ENCODE measurements around the gene FEM1C. TPM values are rescaled to one million over a fixed set of nuclear protein-coding genes. Genes with fewer than 3 reads are reported as not detected.

FEM1C gene
- polyA plus RNA-seq, 1 donor (not counting 4 experiments of a cell fraction or from before 2014, with no cell fraction given): 11.9 TPM

DNA sequence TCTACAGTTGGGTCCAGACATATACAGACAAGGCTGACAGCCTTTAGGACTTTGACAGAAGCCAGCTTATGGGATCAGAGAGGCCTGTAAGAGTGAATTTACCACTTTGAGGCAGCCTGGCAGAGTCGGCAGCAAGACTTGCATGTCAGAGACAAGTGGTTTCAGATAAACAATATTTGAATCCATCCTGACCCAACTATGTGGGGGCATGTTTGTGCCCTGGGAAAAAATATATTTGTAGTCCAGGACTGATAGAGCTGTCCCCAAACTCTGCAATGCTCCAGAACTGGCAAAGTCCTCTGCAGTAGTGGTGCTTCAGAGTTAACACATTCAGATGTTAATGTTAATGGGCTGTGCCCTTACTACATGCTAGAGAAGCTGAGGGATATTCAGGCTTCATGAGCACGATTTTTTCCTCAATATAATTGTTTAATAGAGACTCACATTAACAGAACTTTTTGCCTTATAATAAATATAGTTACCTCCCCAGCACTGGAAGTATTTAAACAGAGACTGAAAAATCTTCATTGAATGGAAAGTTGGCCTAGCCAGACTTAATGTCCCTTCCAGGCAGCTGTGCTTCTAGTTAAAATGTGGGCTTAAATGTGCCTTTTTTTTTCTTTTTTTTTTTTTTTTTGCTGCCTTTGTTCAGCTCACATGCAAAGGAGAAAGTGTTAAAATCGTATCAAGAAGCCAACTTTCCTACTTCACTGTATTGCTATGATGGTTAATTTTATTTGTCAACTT is 42.9 kb downstream of the FEM1C start:
- Histone ChIP-seq H3K4me3 (ENCODE audit: control insufficient read depth in 2 of 3, extremely low read depth in 1 of 3, insufficient read depth in 2 of 3, low read depth in 1 of 3, low read length in 3 of 3) (no peak overlapping the region), H3K9me1 (ENCODE audit: control insufficient read depth, extremely low read depth, insufficient read depth, low read length) (no peaks in the 10 kb centered on the region), H3K27me3 (ENCODE audit: control insufficient read depth, extremely low read depth, insufficient read depth, low read length) (no peaks in the 10 kb centered on the region), H4K20me1 (ENCODE audit: control insufficient read depth, extremely low read depth, insufficient read depth, low read length) (no peaks in the 10 kb centered on the region), H3K79me2 (ENCODE audit: control insufficient read depth, insufficient read depth, low read length) (no peaks in the 10 kb centered on the region), H3K36me3 (ENCODE audit: control insufficient read depth in 2 of 2, extremely low read depth in 1 of 2, insufficient read depth in 2 of 2, low read length in 2 of 2) (no peaks in the 10 kb centered on the region), H3K4me2 (ENCODE audit: control insufficient read depth, extremely low read depth, insufficient read depth, low read depth, low read length) (no peak overlapping the region), H2AFZ (ENCODE audit: control insufficient read depth, low read length) (no peak overlapping the region), H3K9ac (ENCODE audit: control insufficient read depth, extremely low read depth, insufficient read depth, low read length) (no peak overlapping the region), H3K27ac (ENCODE audit: control insufficient read depth, insufficient read depth, low read length) (no peak overlapping the region), H3K4me1 (ENCODE audit: control insufficient read depth, extremely low read depth, insufficient read depth, low read length) (no peaks in the 10 kb centered on the region), H3K9me3 (ENCODE audit: control insufficient read depth, low read depth, low read length) (no peaks in the 10 kb centered on the region)
- DNase-seq (ENCODE audit: low read depth, low spot score) (no peak), FAIRE-seq (no peak)
- dilution Hi-C loops (cut with MboI; ENCODE audit: extremely low pct_ligation_motif_present, low sequenced_read_pairs): no loop called here
- TF ChIP-seq CTCF (optimal IDR thresholded peaks at IDR 0.05 in 1 of 3, IDR thresholded peaks at IDR 0.05 in 1 of 3, conservative IDR thresholded peaks at IDR 0.05 in 1 of 3; ENCODE audit: extremely low read depth in 1 of 3, insufficient read depth in 2 of 3, low read length in 3 of 3): no peak
- TF ChIP-seq EZH2 (IDR thresholded peaks at IDR 0.05; ENCODE audit: low read length): no peak

DNA sequence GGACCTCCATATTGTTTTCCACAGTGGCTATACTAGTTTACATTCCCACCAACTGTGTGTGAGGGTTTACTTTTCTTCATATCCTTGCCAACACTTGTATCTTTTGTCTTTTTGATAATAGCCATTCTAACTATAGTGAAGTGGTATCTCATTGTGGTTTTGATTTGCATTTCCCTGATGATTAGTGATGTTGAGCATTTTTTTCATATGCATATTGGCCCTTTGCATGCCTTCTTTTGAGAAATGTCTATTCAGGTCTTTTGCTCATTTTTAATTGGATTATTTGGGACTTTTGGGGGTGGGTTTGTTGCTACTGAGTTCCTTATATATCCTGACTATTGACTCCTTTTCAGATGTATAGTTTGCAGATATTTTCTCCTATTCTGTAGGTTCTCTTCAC is 44.4 kb downstream of the FEM1C start:
- Histone ChIP-seq H4K20me1 (ENCODE audit: control insufficient read depth, extremely low read depth, insufficient read depth, low read length) (no peaks in the 10 kb centered on the region), H3K27me3 (ENCODE audit: control insufficient read depth, extremely low read depth, insufficient read depth, low read length) (no peaks in the 10 kb centered on the region), H3K79me2 (ENCODE audit: control insufficient read depth, insufficient read depth, low read length) (no peaks in the 10 kb centered on the region), H3K36me3 (ENCODE audit: control insufficient read depth in 2 of 2, extremely low read depth in 1 of 2, insufficient read depth in 2 of 2, low read length in 2 of 2) (no peaks in the 10 kb centered on the region), H3K27ac (ENCODE audit: control insufficient read depth, insufficient read depth, low read length) (no peak overlapping the region), H3K9ac (ENCODE audit: control insufficient read depth, extremely low read depth, insufficient read depth, low read length) (no peak overlapping the region), H3K9me1 (ENCODE audit: control insufficient read depth, extremely low read depth, insufficient read depth, low read length) (no peaks in the 10 kb centered on the region), H3K4me3 (ENCODE audit: control insufficient read depth in 2 of 3, extremely low read depth in 1 of 3, insufficient read depth in 2 of 3, low read depth in 1 of 3, low read length in 3 of 3) (no peak overlapping the region), H3K4me1 (ENCODE audit: control insufficient read depth, extremely low read depth, insufficient read depth, low read length) (no peaks in the 10 kb centered on the region), H3K9me3 (ENCODE audit: control insufficient read depth, low read depth, low read length) (no peaks in the 10 kb centered on the region), H2AFZ (ENCODE audit: control insufficient read depth, low read length) (no peak overlapping the region), H3K4me2 (ENCODE audit: control insufficient read depth, extremely low read depth, insufficient read depth, low read depth, low read length) (no peak overlapping the region)
- dilution Hi-C loops (cut with MboI; ENCODE audit: extremely low pct_ligation_motif_present, low sequenced_read_pairs): no loop called here
- TF ChIP-seq CTCF (optimal IDR thresholded peaks at IDR 0.05 in 1 of 3, IDR thresholded peaks at IDR 0.05 in 1 of 3, conservative IDR thresholded peaks at IDR 0.05 in 1 of 3; ENCODE audit: extremely low read depth in 1 of 3, insufficient read depth in 2 of 3, low read length in 3 of 3) (no peak), EZH2 (IDR thresholded peaks at IDR 0.05; ENCODE audit: low read length) (no peak)
- DNase-seq (ENCODE audit: low read depth, low spot score) (no peak), FAIRE-seq (no peak)
